GM10266 (cell line): ENCODE measurements around the gene COX6A2.

Source experiments
- DNase-seq: peaks from one replicate; pipeline ENCODE4 v3.0.0; 2012; ENCODE audit errors: extremely low spot score
- TF ChIP-seq, protein P1 (sequence below): IDR thresholded peaks from 2 replicates; pipeline ENCODE4 v1.5.1; 2012; ENCODE audit warnings: mild to moderate bottlenecking, low read depth; ENCODE audit not compliant: control insufficient read depth, insufficient read depth; ENCODE audit errors: missing control alignments

COX6A2 gene

DNA sequence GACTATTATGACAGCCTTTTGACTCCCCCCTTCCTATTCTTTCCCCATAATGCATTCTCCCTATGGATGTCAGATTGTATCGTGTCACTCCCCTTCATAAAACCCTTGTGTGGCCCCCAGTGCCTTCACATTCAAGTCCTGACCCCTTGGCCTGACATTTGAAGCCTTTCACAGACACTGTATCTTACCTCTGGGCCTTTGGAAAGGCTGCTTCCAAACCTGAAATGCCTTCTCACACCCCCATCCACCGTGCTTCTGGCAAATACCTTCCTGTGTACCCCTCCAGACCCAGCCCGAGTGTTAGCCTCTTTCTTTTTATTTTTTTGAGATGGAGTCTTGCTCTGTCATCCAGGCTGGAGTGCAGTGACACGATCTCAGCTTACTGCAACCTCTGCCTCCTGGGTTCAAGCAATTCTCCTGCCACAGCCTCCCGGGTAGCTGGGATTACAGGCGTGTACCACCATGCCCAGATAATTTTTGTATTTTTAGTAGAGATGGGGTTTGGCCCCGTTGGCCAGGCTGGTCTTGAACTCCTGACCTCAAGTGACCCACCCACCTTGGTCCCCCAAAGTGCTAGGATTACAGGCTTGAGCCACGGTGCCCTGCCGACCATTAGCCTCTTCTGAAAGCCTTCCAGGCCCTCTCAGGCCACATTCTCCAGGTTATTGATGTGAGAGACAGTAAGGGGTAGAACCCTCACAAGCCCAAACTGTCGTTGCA lies 33.2 kb upstream of the COX6A2 start:
- TF ChIP-seq, protein P1, sequence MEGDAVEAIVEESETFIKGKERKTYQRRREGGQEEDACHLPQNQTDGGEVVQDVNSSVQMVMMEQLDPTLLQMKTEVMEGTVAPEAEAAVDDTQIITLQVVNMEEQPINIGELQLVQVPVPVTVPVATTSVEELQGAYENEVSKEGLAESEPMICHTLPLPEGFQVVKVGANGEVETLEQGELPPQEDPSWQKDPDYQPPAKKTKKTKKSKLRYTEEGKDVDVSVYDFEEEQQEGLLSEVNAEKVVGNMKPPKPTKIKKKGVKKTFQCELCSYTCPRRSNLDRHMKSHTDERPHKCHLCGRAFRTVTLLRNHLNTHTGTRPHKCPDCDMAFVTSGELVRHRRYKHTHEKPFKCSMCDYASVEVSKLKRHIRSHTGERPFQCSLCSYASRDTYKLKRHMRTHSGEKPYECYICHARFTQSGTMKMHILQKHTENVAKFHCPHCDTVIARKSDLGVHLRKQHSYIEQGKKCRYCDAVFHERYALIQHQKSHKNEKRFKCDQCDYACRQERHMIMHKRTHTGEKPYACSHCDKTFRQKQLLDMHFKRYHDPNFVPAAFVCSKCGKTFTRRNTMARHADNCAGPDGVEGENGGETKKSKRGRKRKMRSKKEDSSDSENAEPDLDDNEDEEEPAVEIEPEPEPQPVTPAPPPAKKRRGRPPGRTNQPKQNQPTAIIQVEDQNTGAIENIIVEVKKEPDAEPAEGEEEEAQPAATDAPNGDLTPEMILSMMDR, result no peak
- DNase-seq, result no peak

DNA sequence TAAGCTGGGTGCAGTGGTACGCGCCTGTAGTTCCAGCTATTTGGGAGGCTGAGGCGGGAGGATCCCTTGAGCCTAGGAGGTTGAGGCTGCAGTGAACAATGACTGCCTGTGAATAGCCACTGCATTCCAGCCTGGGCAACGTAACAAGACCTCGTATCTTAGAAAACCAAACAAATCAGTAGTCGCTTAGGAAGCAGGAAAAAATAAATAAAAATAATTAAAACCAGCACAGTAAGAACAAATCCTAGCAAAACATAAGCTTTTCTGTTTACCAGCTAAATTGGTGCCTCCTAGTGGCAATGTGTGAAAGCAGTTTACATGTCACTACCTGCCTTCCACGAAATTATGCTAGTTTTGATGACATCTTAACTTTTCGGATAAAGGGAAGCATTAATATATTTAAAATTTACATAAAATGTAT lies 32.4 kb upstream of the COX6A2 start:
- DNase-seq, result peak; percentile 55
- TF ChIP-seq, protein P1, result peak; percentile 73

DNA sequence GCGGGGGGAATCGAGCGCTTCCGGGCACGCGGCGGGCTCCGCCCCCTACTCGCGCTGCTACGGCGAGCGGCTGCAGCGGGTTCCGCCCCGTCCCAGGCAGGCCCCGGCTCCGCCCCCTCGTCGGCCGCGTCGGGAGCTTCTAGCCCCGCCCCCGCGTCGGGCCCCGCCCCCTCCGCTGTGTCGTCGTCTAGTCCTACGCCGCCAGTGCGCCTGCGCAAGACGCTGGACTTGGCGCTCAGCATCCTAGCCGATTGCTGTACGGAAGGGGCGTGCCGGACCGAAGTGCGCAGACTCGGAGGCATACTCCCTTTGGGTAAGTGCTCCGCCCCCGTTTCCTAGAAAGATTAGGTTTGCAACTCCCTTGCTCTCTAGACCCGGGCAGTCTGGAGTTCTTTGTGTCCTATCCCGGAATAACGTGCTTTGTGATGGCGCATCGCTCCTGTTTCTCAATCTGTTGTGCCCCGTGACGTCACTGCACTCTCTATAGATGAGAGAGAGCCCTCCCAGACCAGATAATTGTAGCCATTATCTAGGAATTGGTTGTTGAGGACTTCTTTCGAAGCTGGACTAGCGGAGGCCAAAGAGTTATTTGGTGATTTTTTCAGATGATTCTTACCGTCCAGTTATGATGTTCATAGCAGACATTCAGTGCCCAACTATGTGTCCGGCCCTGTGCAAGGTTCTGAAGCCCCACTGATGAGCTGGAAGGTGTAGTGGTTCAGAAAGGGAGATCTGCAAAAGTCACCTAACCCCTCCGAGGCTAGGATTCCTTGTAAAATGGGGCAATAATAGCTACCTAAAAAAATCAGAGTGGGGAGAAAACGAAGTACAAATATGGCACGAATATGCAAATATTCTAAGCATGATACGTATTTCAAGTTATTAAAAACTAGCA lies 31.8 kb upstream of the COX6A2 start:
- TF ChIP-seq, protein P1, result no peak
- peak; percentile 99 for DNase-seq

DNA sequence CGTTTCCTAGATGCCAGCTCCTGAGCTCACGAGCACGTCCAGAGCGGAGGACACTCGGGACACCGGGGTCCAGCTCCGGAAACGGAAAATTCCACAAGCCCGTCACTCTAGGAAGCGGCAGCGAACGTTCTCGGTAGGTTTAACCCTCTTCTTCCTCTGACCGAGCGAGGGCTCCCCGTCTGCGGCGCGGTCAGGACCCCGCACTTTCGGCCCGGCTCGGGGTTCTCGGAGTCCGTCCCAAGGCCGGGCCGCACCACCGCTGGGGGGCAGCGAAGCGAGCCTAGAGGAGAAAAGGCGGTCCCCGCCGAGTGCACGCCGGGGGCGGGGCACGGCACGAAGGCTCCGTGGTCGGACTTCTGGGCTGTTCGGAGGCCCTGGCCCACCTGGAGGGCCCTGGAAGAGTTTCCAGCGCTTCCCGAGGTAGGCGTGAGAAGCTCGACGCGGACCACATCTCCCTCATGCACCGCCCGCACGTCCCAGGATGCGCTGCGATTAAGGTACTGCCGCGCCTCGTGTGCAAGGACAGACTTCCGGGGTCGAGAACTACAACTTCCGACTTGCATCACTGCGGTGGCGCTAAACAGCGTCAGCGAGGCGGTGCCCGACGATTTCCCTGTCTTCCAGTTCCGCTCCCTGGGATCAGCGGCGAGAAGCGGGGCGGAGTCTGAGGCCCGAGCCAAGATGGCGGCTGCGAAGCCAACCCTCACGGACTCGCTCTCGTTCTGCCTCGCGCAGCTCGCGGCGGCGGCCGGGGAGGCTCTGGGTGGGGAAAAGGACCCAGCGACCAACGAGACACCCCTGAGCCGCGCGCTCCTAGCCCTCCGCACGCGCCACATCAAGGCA lies 30.9 kb upstream of the COX6A2 start, which contains the start of gene ARMC5:
Gene ARMC5 (plus strand): TSS at position 658 of the 843 bp plus-strand sequence. CDS start 24 bp downstream, at position 682.
- TF ChIP-seq, protein P1, result peak; percentile 83

DNA sequence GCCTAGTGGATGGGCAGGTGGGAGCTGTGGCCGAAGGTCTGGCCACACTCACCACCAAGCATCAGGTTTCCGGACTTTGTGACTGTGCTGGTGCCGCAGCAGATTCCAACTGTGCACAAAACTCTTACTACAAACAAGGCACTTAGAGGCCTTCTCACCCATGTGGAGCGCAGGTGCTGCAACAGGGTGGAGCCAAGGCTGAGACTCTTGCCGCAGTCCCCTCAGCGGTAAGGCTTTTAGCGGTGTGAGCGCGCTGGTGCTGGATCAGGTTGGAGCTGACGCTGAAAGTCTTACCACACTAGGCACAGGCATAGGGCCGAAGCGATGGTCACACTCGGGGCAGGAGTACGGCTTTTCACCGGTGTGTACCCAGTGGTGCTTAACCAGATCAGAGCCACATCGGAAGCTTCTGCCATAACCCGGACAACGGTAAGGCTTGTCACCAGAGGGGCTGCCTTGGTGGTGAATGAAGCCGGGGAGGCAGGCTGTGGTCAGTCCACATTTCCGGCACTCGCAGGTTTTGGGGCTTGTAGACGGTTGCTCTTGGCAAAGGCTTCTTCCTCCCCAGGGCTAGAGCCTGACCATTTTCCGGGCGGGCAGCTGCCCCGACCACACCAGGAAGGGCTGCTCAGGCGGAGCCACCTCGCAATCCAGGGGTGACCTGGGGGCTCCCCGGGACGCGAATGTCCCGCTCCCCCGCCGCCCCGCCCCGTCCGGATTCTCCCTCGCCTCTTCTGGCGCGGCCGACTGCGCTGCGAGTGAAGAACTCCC lies 30.1 kb upstream of the COX6A2 start:
- no peak for DNase-seq
- TF ChIP-seq, protein P1, result no peak

More for the DNA sequence above, 30.9 kb upstream of the COX6A2 start, which contains the start of gene ARMC5:
- DNase-seq, result peak; percentile 88

DNA sequence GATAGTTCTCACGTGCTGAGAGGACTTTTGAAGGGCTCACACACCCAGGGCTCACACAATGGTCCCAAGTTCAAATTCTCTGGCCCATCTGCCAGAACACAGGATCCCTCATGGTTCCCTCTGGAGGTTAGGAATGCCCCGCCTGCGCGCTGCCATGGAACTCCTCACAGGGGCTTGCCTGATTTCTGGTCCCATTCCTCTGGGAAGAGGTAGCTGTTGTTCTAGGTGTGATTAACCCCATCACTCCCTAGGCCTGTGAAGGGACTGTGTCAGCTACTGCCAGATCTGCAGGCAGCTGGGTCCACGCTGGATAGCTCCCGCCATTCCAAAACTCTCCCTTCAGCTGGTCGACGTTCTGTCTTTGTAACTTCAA lies 28.8 kb upstream of the COX6A2 start:
- DNase-seq, result no peak
- TF ChIP-seq, protein P1, result no peak
